ENCODE measurements around the gene ACOD1.

GRCh38 chr13:76942363-76942762 is 5.9 kb upstream of the ACOD1 start:
- TF ChIP-seq POLR2A (IDR thresholded peaks at IDR 0.05), result no peak
- TF ChIP-seq, protein P1, sequence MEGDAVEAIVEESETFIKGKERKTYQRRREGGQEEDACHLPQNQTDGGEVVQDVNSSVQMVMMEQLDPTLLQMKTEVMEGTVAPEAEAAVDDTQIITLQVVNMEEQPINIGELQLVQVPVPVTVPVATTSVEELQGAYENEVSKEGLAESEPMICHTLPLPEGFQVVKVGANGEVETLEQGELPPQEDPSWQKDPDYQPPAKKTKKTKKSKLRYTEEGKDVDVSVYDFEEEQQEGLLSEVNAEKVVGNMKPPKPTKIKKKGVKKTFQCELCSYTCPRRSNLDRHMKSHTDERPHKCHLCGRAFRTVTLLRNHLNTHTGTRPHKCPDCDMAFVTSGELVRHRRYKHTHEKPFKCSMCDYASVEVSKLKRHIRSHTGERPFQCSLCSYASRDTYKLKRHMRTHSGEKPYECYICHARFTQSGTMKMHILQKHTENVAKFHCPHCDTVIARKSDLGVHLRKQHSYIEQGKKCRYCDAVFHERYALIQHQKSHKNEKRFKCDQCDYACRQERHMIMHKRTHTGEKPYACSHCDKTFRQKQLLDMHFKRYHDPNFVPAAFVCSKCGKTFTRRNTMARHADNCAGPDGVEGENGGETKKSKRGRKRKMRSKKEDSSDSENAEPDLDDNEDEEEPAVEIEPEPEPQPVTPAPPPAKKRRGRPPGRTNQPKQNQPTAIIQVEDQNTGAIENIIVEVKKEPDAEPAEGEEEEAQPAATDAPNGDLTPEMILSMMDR (IDR thresholded peaks at IDR 0.05), result no peak

Data from thyroid gland (tissue), 4 donors.